B cell (primary cell): ENCODE results near the gene IRGQ. TPM values are rescaled to one million over a fixed set of nuclear protein-coding genes. Genes with fewer than 3 reads are reported as not detected.
"Not testable (repeated sequence)": the region's sequence is repeated elsewhere in the genome, so short reads cannot be mapped to it uniquely, and the experiment has no call there.

Source experiments
- ATAC-seq: fragments of 200-7000 bp; cut with Tn5 transposase; one replicate; pipeline ENCODE4 v1.10.0; 2021; ENCODE audit warnings: low read depth, mild to moderate bottlenecking, moderate number of reproducible peaks, moderate library complexity
- CTCF ChIA-PET: fragments of 350-600 bp; sonication (Branson Sonifier 250); formaldehyde crosslinking; loops from one replicate; lab custom pipeline; 2021; ENCODE audit warnings: antibody characterized with exemption, inconsistent platforms; lab: Charles Lee
- POLR2A ChIA-PET: fragments of 350-600 bp; sonication (Branson Sonifier 250); formaldehyde crosslinking; loops from one replicate; lab custom pipeline; 2021; ENCODE audit warnings: antibody characterized with exemption; lab: Charles Lee
- DNase-seq: peaks from one replicate; pipeline ENCODE4 v3.0.0; 2013
- H2AFZ ChIP-seq: 2 replicates; pipeline ENCODE4 v1.6.1; 2012; ENCODE audit warnings: mild to moderate bottlenecking, low read depth, low read length; ENCODE audit not compliant: insufficient read depth, poor library complexity, severe bottlenecking
- H3K27ac ChIP-seq, 2 donors: 1 replicate in 1 of 2; 2 replicates in 1 of 2; pipeline ENCODE4 v1.5.1; 2012 to 2013; ENCODE audit warnings: low read length in 2 of 2, mild to moderate bottlenecking in 2 of 2, moderate library complexity in 1 of 2
- H3K27me3 ChIP-seq, 4 experiments: fragments of 200-600 bp in 1 of 4; sonication (generic) in 1 of 4; replicated peaks in 1 of 4; 1 replicate in 2 of 4; 2 replicates in 2 of 4; pipeline versions ENCODE4 v1.6.1 to v1.7.0; 2013 to 2016; ENCODE audit warnings: low read length in 3 of 4, mild to moderate bottlenecking in 2 of 4, mixed read lengths in 1 of 4, moderate library complexity in 1 of 4; ENCODE audit not compliant: insufficient read depth in 4 of 4, control insufficient read depth in 3 of 4; ENCODE audit errors: control extremely low read depth in 1 of 4
- H3K36me3 ChIP-seq, 2 experiments: replicated peaks in 1 of 2; 1 replicate in 1 of 2; 2 replicates in 1 of 2; pipeline versions ENCODE4 v1.6.1 to v1.7.1; 2013; ENCODE audit warnings: low read length in 1 of 2; ENCODE audit not compliant: insufficient read depth in 2 of 2, control insufficient read depth in 1 of 2; ENCODE audit errors: control extremely low read depth in 1 of 2, extremely low read depth in 1 of 2
- H3K4me1 ChIP-seq, 2 donors: fragments of 200-600 bp in 1 of 2; sonication (generic) in 1 of 2; 1 replicate in 1 of 2; 2 replicates in 1 of 2; pipeline versions ENCODE4 v1.5.1 to v1.6.1; 2013 to 2017; ENCODE audit warnings: low read length in 2 of 2; ENCODE audit not compliant: control insufficient read depth in 2 of 2, insufficient read depth in 2 of 2
- H3K4me2 ChIP-seq: replicated peaks from 2 replicates; pipeline ENCODE3; 2012; ENCODE audit warnings: mild to moderate bottlenecking, low read depth, low read length; ENCODE audit not compliant: poor library complexity, severe bottlenecking
- H3K4me3 ChIP-seq, 5 experiments: fragments of 200-600 bp in 1 of 5; sonication (generic) in 1 of 5; 1 replicate in 3 of 5; 2 replicates in 2 of 5; pipeline versions ENCODE4 v1.5.1 to v1.7.0; 2011 to 2016; ENCODE audit warnings: low read length in 4 of 5, mild to moderate bottlenecking in 4 of 5, low read depth in 2 of 5, control low read depth in 1 of 5, moderate library complexity in 1 of 5; ENCODE audit not compliant: insufficient read depth in 1 of 5; ENCODE audit errors: control extremely low read depth in 1 of 5, extremely low read depth in 1 of 5
- H3K79me2 ChIP-seq: fragments of 200-600 bp; sonication (generic); one replicate; pipeline ENCODE4 v1.6.0; 2016; ENCODE audit warnings: low read length; ENCODE audit not compliant: control insufficient read depth, insufficient read depth
- H3K9ac ChIP-seq: fragments of 200-600 bp; sonication (generic); 2 replicates; pipeline ENCODE4 v1.6.1; 2017; ENCODE audit warnings: mild to moderate bottlenecking, low read length, moderate library complexity
- H3K9me3 ChIP-seq, 3 donors: one replicate each; pipeline versions ENCODE4 v1.6.1 to v1.7.1; 2013; ENCODE audit warnings: low read length in 2 of 3; ENCODE audit not compliant: control insufficient read depth in 2 of 3, insufficient read depth in 1 of 3; ENCODE audit errors: control extremely low read depth in 1 of 3
- H4K20me1 ChIP-seq: 2 replicates; pipeline ENCODE4 v1.6.0; 2012; ENCODE audit warnings: mild to moderate bottlenecking, low read length; ENCODE audit not compliant: insufficient read depth, control insufficient read depth, poor library complexity, severe bottlenecking
- H3K27ac Mint-ChIP-seq: one replicate; pipeline ENCODE4 v1.8.0; 2021; ENCODE audit warnings: mixed read lengths
- H3K27me3 Mint-ChIP-seq: one replicate; pipeline ENCODE4 v1.8.0; 2021; ENCODE audit warnings: mixed read lengths
- H3K4me1 Mint-ChIP-seq: one replicate; pipeline ENCODE4 v1.8.0; 2021; ENCODE audit warnings: mixed read lengths
- H3K4me3 Mint-ChIP-seq: one replicate; pipeline ENCODE4 v1.8.0; 2021; ENCODE audit warnings: mixed read lengths
- H3K9me3 Mint-ChIP-seq: one replicate; pipeline ENCODE4 v1.8.0; 2022; ENCODE audit warnings: mixed read lengths; ENCODE audit not compliant: insufficient read depth
- CTCF ChIP-seq: fragments of 200-600 bp; IDR thresholded peaks from one replicate; pipeline ENCODE4 v1.8.0; 2022; ENCODE audit warnings: antibody characterized with exemption, mild to moderate bottlenecking
- EZH2 ChIP-seq: IDR thresholded peaks from 2 replicates; pipeline ENCODE4 v1.6.1; 2012; ENCODE audit warnings: borderline replicate concordance, low read depth, mild to moderate bottlenecking, moderate library complexity, low read length; ENCODE audit not compliant: insufficient read depth, poor library complexity, severe bottlenecking
- WGBS: methylation state at CpG from one replicate; pipeline ENCODE4 v1.1.5; 2013; ENCODE audit warnings: missing lambda C conversion rate; ENCODE audit not compliant: insufficient coverage; 5-methylcytosine and 5-hydroxymethylcytosine counted together
- intact Hi-C: fragments of 100-400 bp; cut with micrococcal nuclease; formaldehyde crosslinking; loops from one replicate; pipeline ENCODE4 v1.10.0; 2022
- polyA plus RNA-seq: library from polyadenylated mRNA; depleted of rRNA; stranded (reverse); fragments of >200 nt; gene quantifications from 2 replicates; pipeline ENCODE4 v1.2.3, GENCODE V29; 2012
- total RNA-seq, 2 donors: library from RNA; stranded (reverse); fragments of 120-200 nt in 1 of 2; gene quantifications; 1 replicate in 1 of 2; 2 replicates in 1 of 2; pipeline versions ENCODE4 v1.2.3 to v1.2.4, GENCODE V29; 2013 to 2022

Gene IRGQ
- total and polyA plus RNA-seq, 2 donors (not counting 1 experiment from before 2014, with no cell fraction given), result 20.3 to 22.6 TPM

DNA sequence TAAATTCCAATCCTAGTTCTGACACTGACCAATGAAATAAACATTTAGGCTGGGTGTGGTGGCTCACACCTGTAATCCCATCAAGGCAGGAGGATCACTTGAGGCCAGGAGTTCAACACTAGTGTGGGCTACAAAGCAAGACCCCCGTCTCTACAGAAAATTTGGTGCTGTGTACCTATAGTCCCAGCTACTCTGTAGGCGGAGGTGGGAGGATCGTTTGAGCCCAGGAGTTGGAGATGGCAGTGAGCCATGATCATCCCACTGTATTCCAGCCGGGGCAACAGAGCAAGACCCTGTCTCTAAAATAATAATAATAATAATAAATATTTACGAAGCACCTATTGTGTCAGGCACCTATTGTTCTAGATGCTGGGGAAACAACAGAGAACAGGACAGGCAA is 6.7 kb downstream of the IRGQ start:
- intact Hi-C loops, result no loop called here

GRCh38 chr19:43587029-43587428 is 8.9 kb downstream of the IRGQ start:
- H3K27ac ChIP-seq, DNase-seq, CTCF ChIA-PET, H3K27me3 Mint-ChIP-seq, intact Hi-C loops, H3K9me3 ChIP-seq, POLR2A ChIA-PET, H3K27ac Mint-ChIP-seq, H3K9me3 Mint-ChIP-seq, H4K20me1 ChIP-seq, H3K4me2 ChIP-seq, ATAC-seq, H3K36me3 ChIP-seq, H2AFZ ChIP-seq, H3K4me3 Mint-ChIP-seq, H3K4me3 ChIP-seq, H3K27me3 ChIP-seq, H3K9ac ChIP-seq: not testable (repeated sequence)
- H3K79me2 ChIP-seq, result peaks cover 11% of the 10 kb centered on the region
- H3K4me1 ChIP-seq, result peaks cover 34 to 57% of the 10 kb centered on the region in 2 donors
- WGBS, result 100% methylated on average over 2 of the region's 3 CpGs
- H3K4me1 Mint-ChIP-seq, result peaks cover 49% of the 10 kb centered on the region

More for the DNA sequence above, 6.7 kb downstream of the IRGQ start:
- Histone ChIP-seq H3K27ac (peak overlapping the region in 1 of 2 donors; percentile 80), H3K9ac (no peak overlapping the region), H3K4me1 (peaks cover 24 to 41% of the 10 kb centered on the region in 2 donors), H3K27me3 (no peaks in the 10 kb centered on the region), H3K36me3 (peaks cover 0 to 18% of the 10 kb centered on the region in 2 experiments), H3K4me2 (peak overlapping the region; percentile 22), H4K20me1 (peaks cover 3% of the 10 kb centered on the region), H2AFZ (no peak overlapping the region), H3K9me3 (peaks cover 0 to 8% (median 0%) of the 10 kb centered on the region in 3 donors), H3K4me3 (no peak overlapping the region), H3K79me2 (peaks cover 26% of the 10 kb centered on the region)
- Mint-ChIP-seq H3K27ac (peak overlapping the region; percentile 85), H3K4me3 (peak overlapping the region; percentile 4), H3K27me3 (no peaks in the 10 kb centered on the region), H3K9me3 (no peaks in the 10 kb centered on the region), H3K4me1 (peaks cover 45% of the 10 kb centered on the region)
- ATAC-seq (no peak), DNase-seq (no peak)
- no peak for TF ChIP-seq EZH2
- no peak for TF ChIP-seq CTCF
- ChIA-PET POLR2A (interaction anchor here (0.5 to 0.6 kb wide), 2 partner anchors 10 to 30 kb away, joined by 4 to 9 read pairs; no protein-coding TSS in a partner anchor), CTCF (interaction anchor here (0.6 to 2.0 kb wide), 4 partner anchors 14 to 142 kb away, joined by 3 to 8 read pairs (median 4); no protein-coding TSS in a partner anchor)
- 100% methylated on average over 1 of the region's 5 CpGs for WGBS
